ENCODE data around the gene PTGIR. TPM values are rescaled to one million over a fixed set of nuclear protein-coding genes. Genes with fewer than 3 reads are reported as not detected.

Gene PTGIR
- polyA plus RNA-seq, 2 donors: 0.47 to 0.86 TPM

- Histone ChIP-seq H3K9me3 (ENCODE audit: control insufficient read depth in 2 of 2, insufficient read depth in 1 of 2, low read depth in 1 of 2, low read length in 1 of 2) (no peaks in the 10 kb centered on the region), H3K27me3 (ENCODE audit: control insufficient read depth in 1 of 2, insufficient read depth in 2 of 2, low read length in 2 of 2) (no peaks in the 10 kb centered on the region), H3K4me3 (ENCODE audit: low read depth in 1 of 2, low read length in 2 of 2) (no peak overlapping the region), H3K27ac (ENCODE audit: low read depth in 2 of 2, low read length in 1 of 2) (no peak overlapping the region), H3K4me1 (ENCODE audit: control insufficient read depth in 2 of 2, insufficient read depth in 2 of 2, low read length in 1 of 2) (peaks cover 3 to 10% of the 10 kb centered on the region in 2 donors), H3K36me3 (ENCODE audit: control insufficient read depth in 2 of 2, insufficient read depth in 2 of 2, low read length in 1 of 2) (no peaks in the 10 kb centered on the region)
- WGBS, 2 donors: 85 to 87% methylated on average over 2 of the region's 2 CpGs
These were observed 15.8 kb upstream of the PTGIR start for GRCh38 chr19:46640656-46641055.

DNA sequence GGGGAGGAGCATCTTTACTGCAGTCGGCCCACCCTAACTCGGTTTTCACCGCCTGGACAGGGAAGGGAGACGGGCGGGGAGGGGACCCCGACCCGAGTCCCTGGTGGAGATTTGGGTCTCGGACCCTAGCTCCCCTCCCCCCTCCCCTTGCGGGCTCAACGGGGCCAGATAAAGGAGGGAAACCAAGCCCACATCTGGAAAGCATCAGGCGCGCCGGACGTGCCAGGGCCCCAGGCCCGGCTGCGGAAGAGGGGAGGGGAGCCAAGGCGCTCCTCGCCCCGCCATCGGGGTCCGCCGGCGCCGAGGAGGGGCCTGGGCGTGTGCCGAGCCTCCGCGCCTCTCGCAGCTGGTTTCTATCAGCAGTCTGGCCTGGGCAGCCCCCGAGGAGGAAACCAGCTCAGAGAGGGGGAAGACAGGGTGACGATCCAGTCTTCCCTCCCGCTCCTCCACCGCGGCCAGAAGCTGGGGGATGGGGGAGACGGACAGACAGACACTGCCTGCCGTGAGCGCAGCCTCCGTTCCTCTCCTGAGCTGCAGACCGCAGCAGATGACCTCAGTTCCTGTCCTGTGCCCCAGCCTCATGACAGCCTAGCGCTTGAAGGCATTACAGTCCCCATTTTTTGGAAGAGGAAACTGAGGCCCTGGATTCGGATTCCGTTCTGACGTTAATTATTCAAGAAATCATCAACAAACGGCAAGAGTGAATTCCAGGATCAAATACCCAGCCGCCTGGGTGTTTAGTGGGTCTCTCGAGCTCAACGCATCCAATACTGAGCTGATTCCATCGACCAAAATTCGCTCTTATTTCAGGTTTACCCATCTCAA is 14.7 kb upstream of the PTGIR start:
- no peaks in the 10 kb centered on the region for H3K9me3 ChIP-seq (ENCODE audit: control insufficient read depth in 2 of 2, insufficient read depth in 1 of 2, low read depth in 1 of 2, low read length in 1 of 2)
- peaks cover 5 to 10% of the 10 kb centered on the region in 2 donors for H3K4me1 ChIP-seq (ENCODE audit: control insufficient read depth in 2 of 2, insufficient read depth in 2 of 2, low read length in 1 of 2)
- H3K4me3 ChIP-seq (ENCODE audit: low read depth in 1 of 2, low read length in 2 of 2): peak overlapping the region; percentile 11 to 36
- peak overlapping the region; percentile 68 to 81 for H3K27ac ChIP-seq (ENCODE audit: low read depth in 2 of 2, low read length in 1 of 2)
- WGBS, 2 donors: 7 to 11% methylated on average over 40 to 49 of the region's 49 CpGs
- H3K27me3 ChIP-seq (ENCODE audit: control insufficient read depth in 1 of 2, insufficient read depth in 2 of 2, low read length in 2 of 2): no peaks in the 10 kb centered on the region
- H3K36me3 ChIP-seq (ENCODE audit: control insufficient read depth in 2 of 2, insufficient read depth in 2 of 2, low read length in 1 of 2): no peaks in the 10 kb centered on the region

- no peak overlapping the region for H3K27ac ChIP-seq (ENCODE audit: low read depth in 2 of 2, low read length in 1 of 2)
- H3K4me3 ChIP-seq (ENCODE audit: low read depth in 1 of 2, low read length in 2 of 2): no peak overlapping the region
- 75 to 76% methylated on average over 14 of the region's 14 CpGs for WGBS, 2 donors
- no peaks in the 10 kb centered on the region for H3K27me3 ChIP-seq (ENCODE audit: control insufficient read depth in 1 of 2, insufficient read depth in 2 of 2, low read length in 2 of 2)
- H3K36me3 ChIP-seq (ENCODE audit: control insufficient read depth in 2 of 2, insufficient read depth in 2 of 2, low read length in 1 of 2): no peaks in the 10 kb centered on the region
- H3K4me1 ChIP-seq (ENCODE audit: control insufficient read depth in 2 of 2, insufficient read depth in 2 of 2, low read length in 1 of 2): peaks cover 8 to 17% of the 10 kb centered on the region in 2 donors
- H3K9me3 ChIP-seq (ENCODE audit: control insufficient read depth in 2 of 2, insufficient read depth in 1 of 2, low read depth in 1 of 2, low read length in 1 of 2): no peaks in the 10 kb centered on the region
These were observed 12.3 kb upstream of the PTGIR start for GRCh38 chr19:46637224-46637623.

DNA sequence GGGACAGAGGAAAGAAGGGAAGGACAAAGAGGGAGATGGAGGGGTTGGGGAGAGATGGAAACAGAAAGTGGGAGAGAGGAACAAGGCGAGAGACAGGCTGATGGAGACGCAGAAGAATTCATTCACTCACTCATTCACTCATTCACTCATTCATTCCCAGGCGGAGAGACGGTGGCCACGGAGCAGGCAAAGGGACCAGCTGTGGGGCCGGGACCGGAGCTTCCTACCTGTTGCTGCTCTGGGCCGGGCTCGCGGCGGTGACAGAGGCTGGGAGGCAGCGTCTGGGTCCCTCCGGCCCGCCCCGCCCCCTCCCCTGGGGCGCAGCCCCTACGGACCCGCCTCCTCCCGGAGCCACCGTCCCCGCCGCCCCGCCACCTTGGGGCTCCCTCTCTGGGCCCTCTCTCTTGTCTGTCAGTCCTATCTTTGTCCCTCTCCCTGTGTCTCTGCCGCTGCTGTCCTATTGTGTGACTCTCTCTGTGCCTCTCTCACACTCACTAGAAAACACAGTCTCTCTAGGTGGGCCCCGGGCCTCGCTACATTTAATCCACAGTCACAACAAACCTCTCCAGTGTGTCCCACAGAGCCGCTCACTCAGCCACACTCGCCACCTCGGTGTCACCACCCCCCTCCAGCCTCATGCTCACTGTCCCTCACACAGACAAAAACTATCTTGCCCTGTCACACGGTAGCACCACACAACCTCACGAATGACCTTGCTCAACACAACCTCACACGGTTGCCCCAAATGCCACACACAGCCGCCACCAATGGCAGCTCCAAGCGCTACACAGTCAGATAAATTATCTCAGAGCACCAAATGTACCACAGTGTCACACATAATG is 11.3 kb upstream of the PTGIR start, which contains the start of gene GNG8:
Gene GNG8, minus strand, starts transcription at position 283 of the 842 bp plus-strand sequence. CDS start 1,520 bp downstream, outside the sequence.
- WGBS, 2 donors: 26 to 32% methylated on average over 29 to 34 of the region's 34 CpGs

GRCh38 chr19:46634656-46635218 is 9.8 kb upstream of the PTGIR start:
- Histone ChIP-seq H3K27me3 (ENCODE audit: control insufficient read depth in 1 of 2, insufficient read depth in 2 of 2, low read length in 2 of 2) (no peaks in the 10 kb centered on the region), H3K9me3 (ENCODE audit: control insufficient read depth in 2 of 2, insufficient read depth in 1 of 2, low read depth in 1 of 2, low read length in 1 of 2) (no peaks in the 10 kb centered on the region), H3K27ac (ENCODE audit: low read depth in 2 of 2, low read length in 1 of 2) (no peak overlapping the region), H3K4me3 (ENCODE audit: low read depth in 1 of 2, low read length in 2 of 2) (no peak overlapping the region), H3K4me1 (ENCODE audit: control insufficient read depth in 2 of 2, insufficient read depth in 2 of 2, low read length in 1 of 2) (peaks cover 8 to 19% of the 10 kb centered on the region in 2 donors), H3K36me3 (ENCODE audit: control insufficient read depth in 2 of 2, insufficient read depth in 2 of 2, low read length in 1 of 2) (no peaks in the 10 kb centered on the region)
- WGBS, 2 donors: 2 to 9% methylated on average over 23 of the region's 23 CpGs

More for the DNA sequence above, 11.3 kb upstream of the PTGIR start, which contains the start of gene GNG8:
- Histone ChIP-seq H3K36me3 (ENCODE audit: control insufficient read depth in 2 of 2, insufficient read depth in 2 of 2, low read length in 1 of 2) (no peaks in the 10 kb centered on the region), H3K4me3 (ENCODE audit: low read depth in 1 of 2, low read length in 2 of 2) (no peak within 1 kb of the TSS), H3K4me1 (ENCODE audit: control insufficient read depth in 2 of 2, insufficient read depth in 2 of 2, low read length in 1 of 2) (peaks cover 8 to 17% of the 10 kb centered on the region in 2 donors), H3K27me3 (ENCODE audit: control insufficient read depth in 1 of 2, insufficient read depth in 2 of 2, low read length in 2 of 2) (no peaks in the 10 kb centered on the region), H3K27ac (ENCODE audit: low read depth in 2 of 2, low read length in 1 of 2) (no peak within 1 kb of the TSS), H3K9me3 (ENCODE audit: control insufficient read depth in 2 of 2, insufficient read depth in 1 of 2, low read depth in 1 of 2, low read length in 1 of 2) (no peaks in the 10 kb centered on the region)

GRCh38 chr19:46634045-46634655 is 9.3 kb upstream of the PTGIR start:
- Histone ChIP-seq H3K4me3 (ENCODE audit: low read depth in 1 of 2, low read length in 2 of 2) (peak overlapping the region; percentile 5 to 37), H3K4me1 (ENCODE audit: control insufficient read depth in 2 of 2, insufficient read depth in 2 of 2, low read length in 1 of 2) (peaks cover 5 to 14% of the 10 kb centered on the region in 2 donors), H3K27me3 (ENCODE audit: control insufficient read depth in 1 of 2, insufficient read depth in 2 of 2, low read length in 2 of 2) (no peaks in the 10 kb centered on the region), H3K9me3 (ENCODE audit: control insufficient read depth in 2 of 2, insufficient read depth in 1 of 2, low read depth in 1 of 2, low read length in 1 of 2) (no peaks in the 10 kb centered on the region), H3K36me3 (ENCODE audit: control insufficient read depth in 2 of 2, insufficient read depth in 2 of 2, low read length in 1 of 2) (no peaks in the 10 kb centered on the region), H3K27ac (ENCODE audit: low read depth in 2 of 2, low read length in 1 of 2) (peak overlapping the region in 1 of 2 donors; percentile 5)
- 1 to 4% methylated on average over 33 to 38 of the region's 38 CpGs for WGBS, 2 donors

DNA sequence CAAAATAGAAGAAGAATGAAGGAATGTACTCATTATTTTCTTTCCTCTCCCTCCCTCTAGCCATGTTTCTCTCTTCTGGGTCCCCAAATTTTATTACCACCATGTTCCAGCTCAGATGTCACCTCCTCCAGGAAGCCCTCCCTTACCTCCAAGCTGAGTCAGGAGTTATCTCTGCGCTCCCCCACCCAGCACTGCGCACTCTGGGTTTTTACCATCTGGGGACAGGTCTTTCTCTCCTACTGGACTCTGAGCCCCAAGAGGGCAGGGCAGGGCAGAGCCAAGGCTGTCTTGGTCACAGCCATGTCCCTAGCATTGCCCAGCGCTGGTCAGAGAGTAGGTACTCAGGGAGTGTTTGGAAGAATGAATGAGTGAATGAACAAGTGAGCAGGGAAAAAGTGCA is 8.2 kb upstream of the PTGIR start:
- Histone ChIP-seq H3K27ac (ENCODE audit: low read depth in 2 of 2, low read length in 1 of 2) (no peak overlapping the region), H3K27me3 (ENCODE audit: control insufficient read depth in 1 of 2, insufficient read depth in 2 of 2, low read length in 2 of 2) (no peaks in the 10 kb centered on the region), H3K9me3 (ENCODE audit: control insufficient read depth in 2 of 2, insufficient read depth in 1 of 2, low read depth in 1 of 2, low read length in 1 of 2) (no peaks in the 10 kb centered on the region), H3K36me3 (ENCODE audit: control insufficient read depth in 2 of 2, insufficient read depth in 2 of 2, low read length in 1 of 2) (no peaks in the 10 kb centered on the region), H3K4me3 (ENCODE audit: low read depth in 1 of 2, low read length in 2 of 2) (no peak overlapping the region), H3K4me1 (ENCODE audit: control insufficient read depth in 2 of 2, insufficient read depth in 2 of 2, low read length in 1 of 2) (peaks cover 5 to 10% of the 10 kb centered on the region in 2 donors)
- WGBS, 2 donors: 89 to 91% methylated on average over 3 of the region's 3 CpGs

- H3K4me3 ChIP-seq (ENCODE audit: low read depth in 1 of 2, low read length in 2 of 2): no peak overlapping the region
- H3K27ac ChIP-seq (ENCODE audit: low read depth in 2 of 2, low read length in 1 of 2): no peak overlapping the region
- peaks cover 5 to 10% of the 10 kb centered on the region in 2 donors for H3K4me1 ChIP-seq (ENCODE audit: control insufficient read depth in 2 of 2, insufficient read depth in 2 of 2, low read length in 1 of 2)
- 53 to 59% methylated on average over 6 of the region's 6 CpGs for WGBS, 2 donors
- no peaks in the 10 kb centered on the region for H3K9me3 ChIP-seq (ENCODE audit: control insufficient read depth in 2 of 2, insufficient read depth in 1 of 2, low read depth in 1 of 2, low read length in 1 of 2)
- no peaks in the 10 kb centered on the region for H3K36me3 ChIP-seq (ENCODE audit: control insufficient read depth in 2 of 2, insufficient read depth in 2 of 2, low read length in 1 of 2)
- no peaks in the 10 kb centered on the region for H3K27me3 ChIP-seq (ENCODE audit: control insufficient read depth in 1 of 2, insufficient read depth in 2 of 2, low read length in 2 of 2)
These were observed 6.6 kb upstream of the PTGIR start for GRCh38 chr19:46631481-46631880.

All from esophagus (tissue), 2 donors.